Neutrophil (primary cell): ENCODE results near the gene PGLYRP2.

ENCODE experiments used
- H3K27ac ChIP-seq: fragments of 200-600 bp; sonication (generic); 2 replicates; pipeline ENCODE4 v1.5.1; 2016; ENCODE audit warnings: mild to moderate bottlenecking, moderate library complexity
- H3K27me3 ChIP-seq: fragments of 200-600 bp; sonication (generic); 2 replicates; pipeline ENCODE4 v1.6.0; 2016; ENCODE audit warnings: mild to moderate bottlenecking
- H3K36me3 ChIP-seq: fragments of 200-600 bp; sonication (generic); 2 replicates; pipeline ENCODE4 v1.5.1; 2017
- H3K4me1 ChIP-seq, 2 experiments: fragments of 200-600 bp in 1 of 2; sonication (generic) in 1 of 2; 1 replicate in 1 of 2; 2 replicates in 1 of 2; pipeline versions ENCODE4 v1.5.1 to v1.6.1; 2013 to 2016; ENCODE audit warnings: low read depth in 1 of 2, low read length in 1 of 2, mild to moderate bottlenecking in 1 of 2, moderate library complexity in 1 of 2; ENCODE audit not compliant: control insufficient read depth in 1 of 2, insufficient read depth in 1 of 2
- H3K4me3 ChIP-seq, 2 experiments: fragments of 200-600 bp in 1 of 2; sonication (generic) in 1 of 2; 1 replicate in 1 of 2; 2 replicates in 1 of 2; pipeline ENCODE4 v1.5.1; 2013 to 2016; ENCODE audit warnings: low read depth in 1 of 2, low read length in 1 of 2, mild to moderate bottlenecking in 1 of 2, moderate library complexity in 1 of 2
- H3K9me3 ChIP-seq: fragments of 200-600 bp; sonication (generic); 2 replicates; pipeline ENCODE4 v1.5.1; 2016
- CTCF ChIP-seq: fragments of 200-600 bp; sonication (generic); IDR thresholded peaks from 2 replicates; pipeline ENCODE4 v1.5.1; 2016; ENCODE audit warnings: antibody characterized with exemption

PGLYRP2 gene

GRCh38 chr19:15438124-15438496 is 41.2 kb downstream of the PGLYRP2 start:
- Histone ChIP-seq H3K4me1 (peaks cover 40 to 41% of the 10 kb centered on the region in 2 experiments), H3K36me3 (peaks cover 52% of the 10 kb centered on the region), H3K27ac (no peak overlapping the region), H3K4me3 (no peak overlapping the region), H3K9me3 (no peaks in the 10 kb centered on the region), H3K27me3 (no peaks in the 10 kb centered on the region)
- TF ChIP-seq CTCF = no peak

- H3K27ac ChIP-seq = no peak overlapping the region
- H3K27me3 ChIP-seq = no peaks in the 10 kb centered on the region
- TF ChIP-seq CTCF = no peak
- H3K4me1 ChIP-seq = peaks cover 38 to 39% of the 10 kb centered on the region in 2 experiments
- no peaks in the 10 kb centered on the region for H3K9me3 ChIP-seq
- no peak overlapping the region for H3K4me3 ChIP-seq
- peaks cover 52% of the 10 kb centered on the region for H3K36me3 ChIP-seq
Observed at GRCh38 chr19:15437355-15438123, 41.8 kb downstream of the PGLYRP2 start.

- no peaks in the 10 kb centered on the region for H3K9me3 ChIP-seq
- peaks cover 35 to 36% of the 10 kb centered on the region in 2 experiments for H3K4me1 ChIP-seq
- no peak for TF ChIP-seq CTCF
- H3K27ac ChIP-seq = no peak overlapping the region
- H3K4me3 ChIP-seq = no peak overlapping the region
- H3K27me3 ChIP-seq = no peaks in the 10 kb centered on the region
- peaks cover 52% of the 10 kb centered on the region for H3K36me3 ChIP-seq
Observed at GRCh38 chr19:15436826-15437110, 42.5 kb downstream of the PGLYRP2 start.

GRCh38 chr19:15436012-15436825 is 43.1 kb downstream of the PGLYRP2 start:
- Histone ChIP-seq H3K4me3 (no peak overlapping the region), H3K27me3 (no peaks in the 10 kb centered on the region), H3K27ac (no peak overlapping the region), H3K36me3 (peaks cover 52% of the 10 kb centered on the region), H3K4me1 (peaks cover 35 to 36% of the 10 kb centered on the region in 2 experiments), H3K9me3 (no peaks in the 10 kb centered on the region)
- no peak for TF ChIP-seq CTCF

- no peak for TF ChIP-seq CTCF
- Histone ChIP-seq H3K9me3 (no peaks in the 10 kb centered on the region), H3K27ac (peak overlapping the region; percentile 84), H3K4me1 (peaks cover 24% of the 10 kb centered on the region in 2 experiments), H3K4me3 (peak overlapping the region; percentile 77 to 78), H3K36me3 (peaks cover 59% of the 10 kb centered on the region), H3K27me3 (no peaks in the 10 kb centered on the region)
Observed at GRCh38 chr19:15433519-15434069, 45.7 kb downstream of the PGLYRP2 start.
